HFF-Myc (cell line): ENCODE measurements around the gene SELENOO.

Source experiments
- DNase-seq: peaks from one replicate; pipeline ENCODE4 v3.0.0-alpha.2; 2011; ENCODE audit warnings: low read depth; ENCODE audit errors: extremely low read depth
- H3K4me3 ChIP-seq: replicated peaks from 2 replicates; pipeline ENCODE4 v1.5.1; 2011; ENCODE audit warnings: low read depth, mild to moderate bottlenecking, control low read depth, low read length
- CTCF ChIP-seq: IDR thresholded peaks from 2 replicates; pipeline ENCODE4 v1.5.1; 2012; ENCODE audit warnings: mild to moderate bottlenecking, low read depth, low read length, control low read depth; ENCODE audit errors: missing control alignments

Gene SELENOO

GRCh38 chr22:50194037-50194805 is 6.6 kb upstream of the SELENOO start:
- no peak overlapping the region for H3K4me3 ChIP-seq
- no peak for DNase-seq
- no peak for TF ChIP-seq CTCF

- DNase-seq, result no peak
- TF ChIP-seq CTCF, result no peak
- H3K4me3 ChIP-seq, result no peak overlapping the region
Measured at GRCh38 chr22:50196256-50196655, 4.6 kb upstream of the SELENOO start.

- DNase-seq, result no peak
- no peak for TF ChIP-seq CTCF
Measured at GRCh38 chr22:50197000-50197800, 3.6 kb upstream of the SELENOO start.

GRCh38 chr22:50197856-50198623 is 2.8 kb upstream of the SELENOO start:
- H3K4me3 ChIP-seq, result no peak overlapping the region
- DNase-seq, result no peak
- no peak for TF ChIP-seq CTCF

More at GRCh38 chr22:50197000-50197800, 3.6 kb upstream of the SELENOO start:
- no peak overlapping the region for H3K4me3 ChIP-seq

- TF ChIP-seq CTCF, result no peak
- DNase-seq, result no peak
- H3K4me3 ChIP-seq, result no peak overlapping the region
Measured at GRCh38 chr22:50198624-50199017, 2.2 kb upstream of the SELENOO start.

GRCh38 chr22:50199251-50199721 is 1.5 kb upstream of the SELENOO start:
- DNase-seq, result no peak
- H3K4me3 ChIP-seq, result no peak overlapping the region
- no peak for TF ChIP-seq CTCF
